Activated CD4-positive, alpha-beta T cell treated with anti-CD3 and anti-CD28 coated beads, Interleukin-2, amount 10 ng/mL, durations not matched to agents 7 days and 5 days (primary cell): Measurements from ENCODE around the gene TLK2. TPM values are rescaled to one million over a fixed set of nuclear protein-coding genes. Genes with fewer than 3 reads are reported as not detected.

ENCODE experiments used
- CTCF ChIA-PET: fragments of 350-600 bp; sonication (Branson Sonifier 250); formaldehyde crosslinking; loops from one replicate; lab custom pipeline; 2021; ENCODE audit warnings: antibody characterized with exemption; lab: Charles Lee
- POLR2A ChIA-PET: fragments of 350-600 bp; sonication (Branson Sonifier 250); formaldehyde crosslinking; loops from one replicate; lab custom pipeline; 2021; ENCODE audit warnings: antibody characterized with exemption; lab: Charles Lee
- DNase-seq: peaks from one replicate; pipeline ENCODE4 v3.0.0-alpha.2; 2020
- H3K27ac Mint-ChIP-seq: one replicate; pipeline ENCODE4 v1.8.0; 2021; ENCODE audit warnings: mild to moderate bottlenecking, moderate library complexity, mixed read lengths
- H3K27me3 Mint-ChIP-seq: one replicate; pipeline ENCODE4 v1.8.0; 2021; ENCODE audit warnings: mixed read lengths
- H3K36me3 Mint-ChIP-seq: one replicate; pipeline ENCODE4 v1.8.0; 2021; ENCODE audit warnings: low read depth, mixed read lengths
- H3K4me1 Mint-ChIP-seq: one replicate; pipeline ENCODE4 v1.8.0; 2021; ENCODE audit warnings: mixed read lengths
- H3K4me3 Mint-ChIP-seq: one replicate; pipeline ENCODE4 v1.8.0; 2021; ENCODE audit warnings: mild to moderate bottlenecking, moderate library complexity, mixed read lengths
- H3K9me3 Mint-ChIP-seq: one replicate; pipeline ENCODE4 v1.8.0; 2021; ENCODE audit warnings: mixed read lengths
- total RNA-seq, 2 experiments: library from RNA; stranded (reverse); gene quantifications; one replicate each; pipeline ENCODE4 v1.2.3, GENCODE V29; 2021

TLK2 gene
- total RNA-seq, 2 experiments from 2014 or later, result 43.2 to 49.2 TPM

GRCh38 chr17:62661337-62661736, 182.7 kb downstream of the TLK2 start:
- Mint-ChIP-seq H3K9me3 (peaks cover 11% of the 10 kb centered on the region), H3K27ac (no peak overlapping the region), H3K27me3 (peaks cover 14% of the 10 kb centered on the region), H3K4me1 (no peaks in the 10 kb centered on the region), H3K36me3 (no peaks in the 10 kb centered on the region), H3K4me3 (no peak overlapping the region)
- no peak for DNase-seq
- POLR2A ChIA-PET, result no interaction called here
- CTCF ChIA-PET, result no interaction called here

- ChIA-PET CTCF (no interaction called here), POLR2A (no interaction called here)
- peaks cover 13% of the 10 kb centered on the region for H3K27me3 Mint-ChIP-seq
- H3K4me1 Mint-ChIP-seq, result no peaks in the 10 kb centered on the region
- H3K4me3 Mint-ChIP-seq, result no peak overlapping the region
- H3K9me3 Mint-ChIP-seq, result peaks cover 11% of the 10 kb centered on the region
- H3K36me3 Mint-ChIP-seq, result no peaks in the 10 kb centered on the region
- DNase-seq, result no peak
- H3K27ac Mint-ChIP-seq, result no peak overlapping the region
These were observed 184.2 kb downstream of the TLK2 start for GRCh38 chr17:62662855-62663254.

Other genes with a start within 250 kb of the TLK2 start
- not detected for gene EFCAB3, start 98.3 kb upstream of the TLK2 start, total RNA-seq
- gene METTL2A, start 54.9 kb upstream of the TLK2 start, total RNA-seq, result 10 to 100 TPM; 18.0 to 18.4 TPM
- gene MRC2, start 148.8 kb downstream of the TLK2 start, total RNA-seq, result 1 to 10 TPM; 4.0 TPM